KMS-11 (cell line): ENCODE data around the gene LRRC25.

Experiments
- H2AFZ ChIP-seq: fragments of 200-600 bp; sonication (generic); 2 replicates; pipeline ENCODE4 v1.6.1; 2016; ENCODE audit warnings: antibody characterized with exemption, mixed run types, low read depth
- H3K27ac ChIP-seq: fragments of 200-600 bp; sonication (generic); 2 replicates; pipeline ENCODE4 v1.6.1; 2016; ENCODE audit warnings: mild to moderate bottlenecking, mixed run types
- H3K27me3 ChIP-seq: fragments of 200-600 bp; sonication (generic); 2 replicates; pipeline ENCODE4 v1.6.1; 2017; ENCODE audit warnings: mild to moderate bottlenecking, low read depth, mixed run types, moderate library complexity; ENCODE audit not compliant: insufficient read depth
- H3K36me3 ChIP-seq: fragments of 200-600 bp; sonication (generic); 2 replicates; pipeline ENCODE4 v1.6.1; 2017; ENCODE audit warnings: mild to moderate bottlenecking, mixed run types; ENCODE audit not compliant: insufficient read depth
- H3K4me1 ChIP-seq: fragments of 200-600 bp; sonication (generic); 2 replicates; pipeline ENCODE4 v1.6.1; 2016; ENCODE audit warnings: mild to moderate bottlenecking, low read depth, mixed run types; ENCODE audit not compliant: poor library complexity, severe bottlenecking
- H3K4me2 ChIP-seq: fragments of 200-600 bp; sonication (generic); 2 replicates; pipeline ENCODE4 v1.7.0; 2016; ENCODE audit warnings: mild to moderate bottlenecking, mixed run types
- H3K4me3 ChIP-seq: fragments of 200-600 bp; sonication (generic); IDR thresholded peaks from 2 replicates; pipeline ENCODE4 v1.6.1; 2017; ENCODE audit warnings: low read depth, low read length, mixed read lengths; ENCODE audit not compliant: insufficient read depth
- H3K79me2 ChIP-seq: fragments of 200-600 bp; sonication (generic); 2 replicates; pipeline ENCODE4 v1.6.1; 2016; ENCODE audit warnings: low read depth, mixed run types; ENCODE audit not compliant: insufficient read depth
- H3K9ac ChIP-seq: fragments of 200-600 bp; sonication (generic); 2 replicates; pipeline ENCODE4 v1.6.1; 2016; ENCODE audit warnings: mild to moderate bottlenecking, mixed run types
- H4K20me1 ChIP-seq: fragments of 200-600 bp; sonication (generic); 2 replicates; pipeline ENCODE4 v1.6.1; 2016; ENCODE audit warnings: mild to moderate bottlenecking, mixed run types; ENCODE audit not compliant: insufficient read depth
- CTCF ChIP-seq: fragments of 200-600 bp; sonication (generic); conservative IDR thresholded peaks from 2 replicates; pipeline ENCODE4 v1.6.1; 2017; ENCODE audit warnings: low read depth, mild to moderate bottlenecking, antibody characterized with exemption, low read length, moderate library complexity, mixed read lengths

LRRC25 gene

GRCh38 chr19:18346091-18346490 lies 51.3 kb downstream of the LRRC25 start:
- TF ChIP-seq CTCF = no peak
- Histone ChIP-seq H4K20me1 (no peaks in the 10 kb centered on the region), H3K36me3 (no peaks in the 10 kb centered on the region)

GRCh38 chr19:18345296-18345695 lies 52.1 kb downstream of the LRRC25 start:
- TF ChIP-seq CTCF = no peak
- Histone ChIP-seq H3K36me3 (no peaks in the 10 kb centered on the region), H3K4me2 (no peak overlapping the region), H3K27me3 (peaks cover 5% of the 10 kb centered on the region; the same call in 1 of the 2 replicates), H3K9ac (no peak overlapping the region), H3K4me3 (no peak overlapping the region), H2AFZ (no peak overlapping the region), H3K79me2 (no peaks in the 10 kb centered on the region), H3K27ac (no peak overlapping the region), H3K4me1 (peaks cover 4% of the 10 kb centered on the region), H4K20me1 (no peaks in the 10 kb centered on the region)

More at GRCh38 chr19:18346091-18346490, 51.3 kb downstream of the LRRC25 start:
- H3K4me2 ChIP-seq = no peak overlapping the region
- no peak overlapping the region for H3K27ac ChIP-seq
- H3K27me3 ChIP-seq = peaks cover 5% of the 10 kb centered on the region; the same call in 1 of the 2 replicates
- no peak overlapping the region for H3K4me3 ChIP-seq
- no peaks in the 10 kb centered on the region for H3K79me2 ChIP-seq
- peaks cover 4% of the 10 kb centered on the region for H3K4me1 ChIP-seq
- H2AFZ ChIP-seq = no peak overlapping the region
- no peak overlapping the region for H3K9ac ChIP-seq

- H3K27ac ChIP-seq = no peak overlapping the region
- peaks cover 5% of the 10 kb centered on the region; the same call in 1 of the 2 replicates for H3K27me3 ChIP-seq
- no peak overlapping the region for H3K4me3 ChIP-seq
- H2AFZ ChIP-seq = no peak overlapping the region
- no peaks in the 10 kb centered on the region for H3K79me2 ChIP-seq
- no peaks in the 10 kb centered on the region for H4K20me1 ChIP-seq
- H3K4me2 ChIP-seq = no peak overlapping the region
- no peaks in the 10 kb centered on the region for H3K36me3 ChIP-seq
- no peak overlapping the region for H3K9ac ChIP-seq
- no peak for TF ChIP-seq CTCF
- peaks cover 12% of the 10 kb centered on the region for H3K4me1 ChIP-seq
Observed at GRCh38 chr19:18344582-18344950, 52.9 kb downstream of the LRRC25 start.

GRCh38 chr19:18342090-18342632 lies 55.3 kb downstream of the LRRC25 start:
- peaks cover 15% of the 10 kb centered on the region for H3K4me1 ChIP-seq
- H3K9ac ChIP-seq = no peak overlapping the region
- H3K27ac ChIP-seq = no peak overlapping the region

More at GRCh38 chr19:18342090-18342632, 55.3 kb downstream of the LRRC25 start:
- Histone ChIP-seq H3K27me3 (peaks cover 5% of the 10 kb centered on the region; the same call in 1 of the 2 replicates), H3K4me3 (no peak overlapping the region), H3K4me2 (no peak overlapping the region), H2AFZ (no peak overlapping the region), H4K20me1 (no peaks in the 10 kb centered on the region), H3K36me3 (no peaks in the 10 kb centered on the region), H3K79me2 (no peaks in the 10 kb centered on the region)
- TF ChIP-seq CTCF = no peak
